ENCODE results near the gene DIAPH2.

DNA sequence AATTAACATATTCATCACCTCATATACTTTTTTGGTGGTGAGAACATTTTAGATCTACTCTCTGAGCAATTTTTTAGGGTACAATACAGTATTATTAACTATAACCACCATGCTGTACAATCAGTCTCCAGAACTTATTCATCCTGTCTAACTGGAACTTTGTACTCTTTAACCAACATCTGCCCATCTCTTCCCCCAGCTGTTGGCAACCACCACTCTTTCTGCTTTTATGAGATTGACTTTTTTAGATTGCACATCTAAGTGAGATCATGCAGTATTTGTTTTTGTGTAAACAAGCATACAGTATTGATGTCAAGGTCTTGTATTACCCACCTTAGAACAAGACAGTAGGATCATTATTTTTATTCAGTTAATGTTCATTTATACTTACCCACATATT lies 715.9 kb downstream of the DIAPH2 start:
- TF ChIP-seq SRF (IDR thresholded peaks at IDR 0.05; ENCODE audit: low read depth, low read length) (no peak), EP300 (IDR thresholded peaks at IDR 0.05; ENCODE audit: low read depth in 2 of 2, low read length in 2 of 2) (no peak), EP300 (CRISPR knock-in tag; IDR thresholded peaks at IDR 0.05; ENCODE audit: borderline replicate concordance) (no peak), RFX5 (IDR thresholded peaks at IDR 0.05; ENCODE audit: low read depth, low read length) (no peak), ZNF317 (CRISPR knock-in tag; IDR thresholded peaks at IDR 0.05) (no peak), ZNF7 (CRISPR knock-in tag; IDR thresholded peaks at IDR 0.05) (no peak), BCLAF1 (IDR thresholded peaks at IDR 0.05) (no peak), NFE2L1 (CRISPR knock-in tag; IDR thresholded peaks at IDR 0.05; ENCODE audit: borderline replicate concordance) (no peak), PAX8 (CRISPR knock-in tag; IDR thresholded peaks at IDR 0.05; ENCODE audit: borderline replicate concordance) (no peak), ZZZ3 (CRISPR knock-in tag; IDR thresholded peaks at IDR 0.05; ENCODE audit: borderline replicate concordance) (no peak), MYNN (CRISPR knock-in tag; IDR thresholded peaks at IDR 0.05; ENCODE audit: low read depth) (no peak), SMC3 (IDR thresholded peaks at IDR 0.05; ENCODE audit: low read length) (no peak), MAZ (IDR thresholded peaks at IDR 0.05; ENCODE audit: borderline replicate concordance, low read depth, low read length) (no peak), MAZ (CRISPR knock-in tag; IDR thresholded peaks at IDR 0.05; ENCODE audit: low read depth) (no peak), ZNF251 (CRISPR knock-in tag; IDR thresholded peaks at IDR 0.05) (no peak), HINFP (CRISPR knock-in tag; IDR thresholded peaks at IDR 0.05; ENCODE audit: low read depth) (no peak)

Measured in HepG2 (cell line).